Fibroblast of lung (primary cell): Measurements from ENCODE around the gene SLC6A13.

Experiments used
- CTCF ChIP-seq, 2 donors: IDR thresholded peaks in 1 of 2; conservative IDR thresholded peaks in 1 of 2; 1 replicate in 1 of 2; 2 replicates in 1 of 2; pipeline ENCODE4 v1.5.1; 2011 to 2012; ENCODE audit warnings: low read length in 2 of 2, control low read depth in 1 of 2, inconsistent platforms in 1 of 2, low read depth in 1 of 2, mild to moderate bottlenecking in 1 of 2
- EZH2 ChIP-seq: IDR thresholded peaks from 2 replicates; pipeline ENCODE4 v1.5.1; 2012; ENCODE audit warnings: low read length, control low read depth, mild to moderate bottlenecking; ENCODE audit errors: missing control alignments

- TF ChIP-seq EZH2 (no peak), CTCF (conservative IDR thresholded peaks at IDR 0.05 in 1 of 2, IDR thresholded peaks at IDR 0.05 in 1 of 2; ENCODE audit: low read depth in 1 of 2, low read length in 2 of 2) (no peak)
Observed at GRCh38 chr12:215116-215515, 47.5 kb downstream of the SLC6A13 start.
